ENCODE results near the gene CCDC186.

CCDC186 gene

DNA sequence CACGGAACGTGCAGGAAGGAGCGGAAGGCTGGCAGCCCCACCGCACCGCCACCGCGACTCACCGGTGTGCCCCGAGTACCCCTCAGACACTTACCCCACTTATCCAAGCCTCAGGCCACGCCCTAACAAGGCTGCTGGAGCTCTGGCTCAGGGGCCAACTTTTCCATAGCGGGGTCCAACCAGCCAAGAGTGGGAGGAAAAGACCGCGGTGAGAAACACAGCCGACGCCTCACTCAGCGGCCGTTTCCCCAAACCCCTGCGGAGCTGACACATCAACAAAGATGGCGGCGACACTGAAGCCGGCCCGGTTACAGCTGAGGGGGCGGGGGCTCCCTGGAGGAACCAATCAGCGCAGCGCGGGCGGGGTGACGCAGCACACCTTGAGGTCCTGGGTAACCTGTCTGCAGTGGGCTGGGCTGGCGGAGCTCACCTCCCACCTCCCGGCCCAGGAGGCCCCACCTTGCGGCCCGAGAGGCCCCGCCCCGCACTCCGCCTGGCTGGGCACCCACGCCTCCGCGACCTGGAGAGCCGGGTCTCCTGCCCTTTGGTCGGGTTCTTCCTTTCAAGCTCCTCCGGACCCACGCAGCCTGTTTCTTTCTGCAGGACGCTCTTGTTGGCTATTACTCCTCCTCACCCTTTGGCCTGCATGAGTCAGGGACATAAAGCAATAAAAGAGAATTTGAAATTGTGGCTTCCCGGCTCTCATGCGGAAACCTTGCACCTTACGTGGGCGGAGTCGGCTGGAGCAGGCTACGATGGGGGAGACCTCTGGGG lies at the start of gene CCDC186:
CCDC186 (minus strand) TSS at position 283 of the 774 bp plus-strand sequence. CDS start 10,935 bp downstream, outside the sequence.
- no peaks in the 10 kb centered on the region for H3K9me3 ChIP-seq (ENCODE audit: low read length)
- H3K4me3 ChIP-seq (ENCODE audit: low read length): peak within 1 kb of the TSS; percentile 88
- peaks cover 22% of the 10 kb centered on the region for H3K4me1 ChIP-seq (ENCODE audit: insufficient read depth, low read length)
- H3K27me3 ChIP-seq (ENCODE audit: insufficient read depth, low read length): peaks cover 8% of the 10 kb centered on the region
- H3K36me3 ChIP-seq (ENCODE audit: insufficient read depth, low read length): no peaks in the 10 kb centered on the region
- peak within 1 kb of the TSS; percentile 96 for H2AFZ ChIP-seq (ENCODE audit: low read depth, low read length)

DNA sequence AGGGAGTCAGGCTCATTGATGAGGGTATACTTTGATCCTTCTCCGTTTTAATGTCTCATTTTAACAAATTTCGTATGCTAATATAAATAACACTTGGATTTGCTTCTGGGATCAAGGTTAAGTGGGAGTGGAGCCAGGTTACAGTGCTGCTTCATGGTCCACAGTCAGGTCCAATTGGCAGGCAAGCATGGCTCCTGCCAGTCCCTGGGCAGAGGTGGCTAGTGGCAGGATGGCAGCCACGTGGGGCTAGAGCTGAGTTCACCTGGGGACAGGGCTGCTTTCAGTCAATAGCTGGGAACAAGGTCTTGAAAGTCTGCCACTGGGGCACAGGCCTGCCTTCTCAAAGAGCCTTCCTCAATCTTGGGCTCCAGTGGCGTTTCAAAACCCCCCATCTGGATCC lies 49.1 kb upstream of the CCDC186 start:
- Histone ChIP-seq H3K4me3 (ENCODE audit: low read length) (no peak overlapping the region), H3K27me3 (ENCODE audit: insufficient read depth, low read length) (peaks cover 17% of the 10 kb centered on the region), H2AFZ (ENCODE audit: low read depth, low read length) (no peak overlapping the region), H3K36me3 (ENCODE audit: insufficient read depth, low read length) (no peaks in the 10 kb centered on the region), H3K9me3 (ENCODE audit: low read length) (no peaks in the 10 kb centered on the region), H3K4me1 (ENCODE audit: insufficient read depth, low read length) (no peaks in the 10 kb centered on the region)

DNA sequence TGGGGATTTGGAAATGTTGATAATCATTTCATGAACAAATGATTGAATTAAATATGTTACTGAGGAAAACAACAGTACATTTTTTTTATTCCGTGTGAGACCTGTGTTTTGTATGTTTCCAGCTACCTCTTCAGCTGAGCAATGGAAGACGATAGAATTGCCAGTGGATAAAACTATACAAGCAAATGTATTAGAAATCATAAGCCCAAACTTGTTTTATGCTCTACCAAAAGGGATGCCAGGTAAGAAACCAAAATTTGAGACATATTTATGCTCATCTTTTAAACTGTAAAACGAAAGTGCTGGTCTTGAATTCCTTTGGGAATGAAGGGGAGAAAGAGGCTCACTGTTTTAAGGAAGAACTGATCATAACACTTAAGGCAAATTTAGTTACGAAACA lies 47.2 kb upstream of the CCDC186 start:
- Histone ChIP-seq H3K27me3 (ENCODE audit: insufficient read depth, low read length) (peaks cover 13% of the 10 kb centered on the region), H3K36me3 (ENCODE audit: insufficient read depth, low read length) (no peaks in the 10 kb centered on the region), H3K4me3 (ENCODE audit: low read length) (no peak overlapping the region), H3K9me3 (ENCODE audit: low read length) (no peaks in the 10 kb centered on the region), H3K4me1 (ENCODE audit: insufficient read depth, low read length) (no peaks in the 10 kb centered on the region), H2AFZ (ENCODE audit: low read depth, low read length) (no peak overlapping the region)

DNA sequence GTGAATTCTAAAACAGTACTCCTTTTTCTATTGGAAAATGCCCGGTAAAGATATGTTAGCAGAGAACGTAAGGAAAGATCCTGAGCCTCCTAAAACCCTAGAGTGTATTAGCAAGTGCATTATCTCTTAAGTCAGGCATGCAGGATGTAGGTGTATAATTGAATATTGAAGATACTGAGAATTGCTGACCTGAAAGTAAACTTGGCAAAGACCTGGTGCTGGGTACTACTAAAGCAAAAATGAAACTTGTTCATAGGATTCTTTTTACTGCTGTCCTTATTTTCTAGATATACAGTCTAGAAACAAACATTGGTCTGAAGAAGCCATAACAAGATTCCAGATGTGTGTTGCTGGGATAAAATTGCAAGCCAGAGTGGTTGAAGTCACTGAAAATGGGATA lies 46.3 kb upstream of the CCDC186 start:
- Histone ChIP-seq H3K9me3 (ENCODE audit: low read length) (no peaks in the 10 kb centered on the region), H2AFZ (ENCODE audit: low read depth, low read length) (no peak overlapping the region), H3K36me3 (ENCODE audit: insufficient read depth, low read length) (no peaks in the 10 kb centered on the region), H3K27me3 (ENCODE audit: insufficient read depth, low read length) (peaks cover 13% of the 10 kb centered on the region), H3K4me1 (ENCODE audit: insufficient read depth, low read length) (no peaks in the 10 kb centered on the region), H3K4me3 (ENCODE audit: low read length) (no peak overlapping the region)

DNA sequence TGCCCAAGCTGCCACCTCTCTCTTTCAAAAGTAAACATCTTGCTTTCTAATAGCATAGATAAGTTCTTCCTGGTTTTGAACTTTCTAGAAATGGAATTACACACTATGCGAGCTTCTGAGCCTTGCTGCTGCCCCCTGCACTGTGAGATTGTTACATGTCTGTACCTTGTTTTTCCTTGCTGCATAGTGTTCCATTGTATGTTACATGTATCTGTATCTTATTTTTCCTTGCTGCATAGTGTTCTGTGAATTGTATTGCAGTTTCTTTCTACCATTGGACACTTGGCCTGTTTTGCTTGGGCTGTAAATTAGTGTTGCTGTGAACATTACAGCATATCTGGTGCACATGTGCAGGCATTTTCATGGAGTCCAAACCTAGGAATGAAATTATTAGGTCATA lies 41.0 kb upstream of the CCDC186 start:
- no peaks in the 10 kb centered on the region for H3K4me1 ChIP-seq (ENCODE audit: insufficient read depth, low read length)
- H3K27me3 ChIP-seq (ENCODE audit: insufficient read depth, low read length): peaks cover 3% of the 10 kb centered on the region
- H3K36me3 ChIP-seq (ENCODE audit: insufficient read depth, low read length): no peaks in the 10 kb centered on the region
- H3K9me3 ChIP-seq (ENCODE audit: low read length): no peaks in the 10 kb centered on the region
- no peak overlapping the region for H2AFZ ChIP-seq (ENCODE audit: low read depth, low read length)
- no peak overlapping the region for H3K4me3 ChIP-seq (ENCODE audit: low read length)

DNA sequence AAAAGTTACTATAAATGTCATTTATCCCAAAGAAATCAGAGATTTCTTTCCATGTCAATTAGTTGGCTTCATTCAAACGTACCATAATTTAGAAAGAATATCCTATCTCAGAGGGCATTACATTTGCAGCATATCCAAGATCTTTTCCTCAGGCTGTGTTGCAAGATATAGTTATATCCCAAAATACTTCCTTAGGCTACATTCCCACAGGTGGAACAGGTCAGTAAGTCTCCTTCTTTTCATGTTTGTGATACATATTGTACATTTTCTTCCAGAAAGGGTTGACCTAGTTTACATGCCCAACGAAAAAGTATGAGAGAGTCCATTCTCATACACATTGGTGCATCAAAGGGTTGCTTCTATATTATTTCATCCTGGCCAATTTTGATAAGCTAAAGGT lies 38.1 kb upstream of the CCDC186 start:
- Histone ChIP-seq H3K4me1 (ENCODE audit: insufficient read depth, low read length) (no peaks in the 10 kb centered on the region), H3K4me3 (ENCODE audit: low read length) (no peak overlapping the region), H3K36me3 (ENCODE audit: insufficient read depth, low read length) (no peaks in the 10 kb centered on the region), H3K9me3 (ENCODE audit: low read length) (no peaks in the 10 kb centered on the region), H3K27me3 (ENCODE audit: insufficient read depth, low read length) (peaks cover 3% of the 10 kb centered on the region), H2AFZ (ENCODE audit: low read depth, low read length) (no peak overlapping the region)

DNA sequence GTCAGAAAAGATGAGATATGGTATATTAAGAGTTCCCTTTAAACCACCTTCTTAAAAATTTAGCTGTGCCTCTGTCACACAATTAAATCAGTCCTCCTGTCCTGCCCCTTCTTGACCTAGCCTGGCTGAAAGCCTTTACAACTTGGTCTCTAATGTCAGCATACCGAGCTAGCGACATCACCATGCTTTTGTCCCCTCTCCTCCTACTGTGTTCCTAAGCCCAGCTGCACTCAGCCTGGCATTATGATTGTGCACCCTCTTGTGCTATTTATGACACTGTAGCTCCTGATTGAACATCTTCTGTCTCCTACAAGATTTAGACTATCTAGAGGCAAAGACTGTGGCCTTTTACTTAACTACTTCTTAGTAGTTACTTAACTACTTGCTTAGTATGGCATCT lies 34.3 kb upstream of the CCDC186 start:
- no peaks in the 10 kb centered on the region for H3K36me3 ChIP-seq (ENCODE audit: insufficient read depth, low read length)
- peaks cover 2% of the 10 kb centered on the region for H3K27me3 ChIP-seq (ENCODE audit: insufficient read depth, low read length)
- no peaks in the 10 kb centered on the region for H3K4me1 ChIP-seq (ENCODE audit: insufficient read depth, low read length)
- no peak overlapping the region for H2AFZ ChIP-seq (ENCODE audit: low read depth, low read length)
- no peak overlapping the region for H3K4me3 ChIP-seq (ENCODE audit: low read length)
- H3K9me3 ChIP-seq (ENCODE audit: low read length): no peaks in the 10 kb centered on the region

DNA sequence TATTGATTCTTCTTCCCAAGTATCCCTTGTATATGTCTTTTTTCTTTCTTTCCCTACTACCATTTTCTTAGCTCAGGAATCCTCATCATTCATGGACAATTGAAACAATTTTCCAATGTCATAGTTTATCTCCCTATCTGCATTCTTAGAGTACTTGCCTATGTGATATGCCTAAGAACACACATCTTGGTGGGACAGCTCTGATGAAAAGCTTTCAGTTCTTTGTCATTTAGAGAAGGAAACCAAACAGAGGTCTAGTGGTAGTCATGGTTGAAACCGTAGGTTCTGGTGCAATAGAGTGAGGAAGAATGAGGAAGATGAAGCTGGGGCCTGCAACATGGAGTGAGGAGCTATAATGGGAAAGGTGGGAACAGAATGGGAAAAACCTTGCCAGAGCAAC lies 33.3 kb upstream of the CCDC186 start:
- Histone ChIP-seq H3K4me1 (ENCODE audit: insufficient read depth, low read length) (no peaks in the 10 kb centered on the region), H3K27me3 (ENCODE audit: insufficient read depth, low read length) (peaks cover 2% of the 10 kb centered on the region), H3K4me3 (ENCODE audit: low read length) (no peak overlapping the region), H3K36me3 (ENCODE audit: insufficient read depth, low read length) (no peaks in the 10 kb centered on the region), H2AFZ (ENCODE audit: low read depth, low read length) (no peak overlapping the region), H3K9me3 (ENCODE audit: low read length) (no peaks in the 10 kb centered on the region)

DNA sequence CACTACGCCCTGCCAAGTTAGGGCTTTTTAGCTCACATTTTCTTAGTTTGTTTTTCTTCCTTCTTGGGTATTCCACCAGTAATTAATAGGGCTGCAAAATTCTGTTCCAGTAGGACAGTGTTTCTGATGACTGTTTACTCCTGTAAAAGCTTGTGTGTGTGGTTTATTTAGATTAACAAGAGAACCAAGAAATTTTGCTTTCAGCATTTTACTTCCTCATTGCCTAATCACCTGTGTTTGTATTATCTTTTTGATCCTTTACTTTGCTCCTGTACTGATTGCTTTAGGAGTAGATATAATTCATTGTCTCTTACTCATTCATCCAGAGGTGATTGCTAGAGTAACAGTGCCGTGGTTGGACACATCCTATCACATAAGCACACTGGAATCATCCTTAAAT lies 32.9 kb upstream of the CCDC186 start:
- no peaks in the 10 kb centered on the region for H3K4me1 ChIP-seq (ENCODE audit: insufficient read depth, low read length)
- peaks cover 2% of the 10 kb centered on the region for H3K27me3 ChIP-seq (ENCODE audit: insufficient read depth, low read length)
- no peaks in the 10 kb centered on the region for H3K9me3 ChIP-seq (ENCODE audit: low read length)
- H2AFZ ChIP-seq (ENCODE audit: low read depth, low read length): no peak overlapping the region
- no peaks in the 10 kb centered on the region for H3K36me3 ChIP-seq (ENCODE audit: insufficient read depth, low read length)
- H3K4me3 ChIP-seq (ENCODE audit: low read length): no peak overlapping the region

DNA sequence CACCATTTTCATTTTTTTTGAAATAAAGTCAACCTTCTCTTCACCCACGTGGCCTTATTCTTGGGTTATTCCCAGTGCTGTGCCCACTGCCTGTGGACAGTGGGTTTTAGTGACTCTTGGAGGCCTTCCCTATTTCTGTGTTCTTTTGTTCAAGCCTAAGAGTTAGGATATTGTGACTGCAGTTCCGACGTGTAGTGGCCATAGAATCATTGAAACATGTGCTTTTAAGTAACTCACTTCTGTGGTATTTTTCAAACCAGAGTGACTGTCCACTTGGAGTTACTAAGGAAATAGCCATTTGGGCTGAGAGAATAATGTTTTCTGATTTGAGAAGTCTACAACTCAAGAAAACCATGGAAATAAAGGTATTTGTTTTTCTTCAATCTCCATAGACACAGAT lies 28.8 kb upstream of the CCDC186 start:
- Histone ChIP-seq H3K9me3 (ENCODE audit: low read length) (no peaks in the 10 kb centered on the region), H3K4me1 (ENCODE audit: insufficient read depth, low read length) (no peaks in the 10 kb centered on the region), H3K4me3 (ENCODE audit: low read length) (no peak overlapping the region), H3K27me3 (ENCODE audit: insufficient read depth, low read length) (peaks cover 2% of the 10 kb centered on the region), H3K36me3 (ENCODE audit: insufficient read depth, low read length) (no peaks in the 10 kb centered on the region), H2AFZ (ENCODE audit: low read depth, low read length) (no peak overlapping the region)

DNA sequence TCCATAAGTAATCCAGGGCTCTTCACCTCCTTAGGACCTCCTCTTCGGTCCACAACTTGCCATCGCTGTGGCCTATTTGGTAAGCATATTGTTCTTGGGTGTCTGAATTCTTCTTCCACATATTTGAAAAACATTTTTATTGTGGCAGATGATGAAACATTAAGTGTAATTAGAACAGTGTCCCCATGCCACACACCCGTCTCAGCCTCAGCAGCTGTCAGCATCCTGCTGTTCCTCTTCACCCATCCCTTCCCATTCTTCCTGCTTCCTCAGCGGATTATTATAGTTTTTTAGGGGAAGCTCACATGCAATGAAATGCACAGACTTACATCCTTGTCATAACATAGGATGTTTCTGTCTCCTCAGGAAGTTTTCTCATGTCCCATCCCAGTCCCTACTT lies 25.2 kb upstream of the CCDC186 start:
- no peaks in the 10 kb centered on the region for H3K9me3 ChIP-seq (ENCODE audit: low read length)
- no peaks in the 10 kb centered on the region for H3K36me3 ChIP-seq (ENCODE audit: insufficient read depth, low read length)
- H2AFZ ChIP-seq (ENCODE audit: low read depth, low read length): no peak overlapping the region
- no peak overlapping the region for H3K4me3 ChIP-seq (ENCODE audit: low read length)
- H3K4me1 ChIP-seq (ENCODE audit: insufficient read depth, low read length): no peaks in the 10 kb centered on the region
- no peaks in the 10 kb centered on the region for H3K27me3 ChIP-seq (ENCODE audit: insufficient read depth, low read length)

DNA sequence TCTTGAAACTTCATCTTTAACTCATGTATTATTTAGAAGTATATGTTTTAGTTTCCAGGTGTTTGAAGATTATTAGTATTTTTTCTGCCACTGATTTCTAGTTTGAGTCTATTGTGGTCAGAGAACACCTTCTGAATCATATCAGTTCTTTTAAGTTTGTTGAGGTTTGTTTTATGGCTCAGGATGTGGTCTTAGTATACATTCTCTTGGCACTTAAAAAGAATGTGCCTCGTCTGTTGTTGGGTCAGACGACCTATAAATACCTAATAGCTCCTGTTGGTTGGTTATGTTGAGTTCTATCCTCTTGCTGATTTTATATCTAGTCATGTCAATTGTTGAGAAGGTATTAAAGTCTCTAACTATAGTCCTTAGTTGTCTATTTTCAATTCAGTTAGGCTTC lies 21.1 kb upstream of the CCDC186 start:
- no peaks in the 10 kb centered on the region for H3K9me3 ChIP-seq (ENCODE audit: low read length)
- H3K4me3 ChIP-seq (ENCODE audit: low read length): no peak overlapping the region
- no peaks in the 10 kb centered on the region for H3K27me3 ChIP-seq (ENCODE audit: insufficient read depth, low read length)
- H2AFZ ChIP-seq (ENCODE audit: low read depth, low read length): no peak overlapping the region
- H3K4me1 ChIP-seq (ENCODE audit: insufficient read depth, low read length): no peaks in the 10 kb centered on the region
- no peaks in the 10 kb centered on the region for H3K36me3 ChIP-seq (ENCODE audit: insufficient read depth, low read length)

DNA sequence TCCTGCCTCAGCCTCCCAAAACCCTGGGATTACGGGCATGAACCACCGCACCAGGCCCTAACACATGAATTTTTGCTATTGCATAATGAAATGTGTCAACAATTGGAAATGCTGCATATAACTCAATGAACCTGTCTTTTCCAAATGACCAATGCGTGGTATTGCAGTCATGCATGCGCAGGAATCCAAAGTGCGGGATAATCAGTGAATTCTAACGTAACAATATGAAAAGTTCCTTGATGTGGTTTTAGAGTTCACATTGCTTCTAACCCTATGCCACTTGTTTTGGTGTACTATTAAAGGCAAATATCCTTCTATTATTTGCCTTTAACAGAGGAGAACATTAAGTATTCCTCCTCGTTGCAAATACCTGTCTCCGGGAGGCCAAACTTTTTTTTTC lies 15.7 kb upstream of the CCDC186 start:
- Histone ChIP-seq H3K4me3 (ENCODE audit: low read length) (no peak overlapping the region), H3K36me3 (ENCODE audit: insufficient read depth, low read length) (no peaks in the 10 kb centered on the region), H3K4me1 (ENCODE audit: insufficient read depth, low read length) (no peaks in the 10 kb centered on the region), H3K9me3 (ENCODE audit: low read length) (no peaks in the 10 kb centered on the region), H2AFZ (ENCODE audit: low read depth, low read length) (no peak overlapping the region), H3K27me3 (ENCODE audit: insufficient read depth, low read length) (peaks cover 4% of the 10 kb centered on the region)

DNA sequence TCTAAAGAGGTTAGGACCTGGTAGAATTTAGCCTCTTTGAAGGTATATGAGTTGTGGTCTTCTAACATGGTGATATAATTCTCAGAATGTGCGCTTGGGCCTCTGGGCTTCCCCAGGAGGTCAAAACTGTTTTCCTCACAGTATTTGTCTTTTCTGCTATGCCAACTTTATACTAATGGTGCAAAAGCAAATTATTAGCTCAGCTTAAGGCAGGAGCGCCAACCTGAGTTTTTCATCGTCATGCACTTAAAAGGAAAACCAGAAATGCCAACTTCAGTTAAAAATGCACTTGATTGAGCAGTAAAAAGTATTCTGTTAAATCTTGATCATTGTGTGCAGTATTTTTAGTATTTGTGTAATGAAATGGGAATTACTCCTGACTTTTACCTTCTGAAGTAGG lies 14.9 kb upstream of the CCDC186 start:
- H3K4me3 ChIP-seq (ENCODE audit: low read length): no peak overlapping the region
- H3K27me3 ChIP-seq (ENCODE audit: insufficient read depth, low read length): peaks cover 4% of the 10 kb centered on the region
- no peaks in the 10 kb centered on the region for H3K4me1 ChIP-seq (ENCODE audit: insufficient read depth, low read length)
- no peak overlapping the region for H2AFZ ChIP-seq (ENCODE audit: low read depth, low read length)
- H3K36me3 ChIP-seq (ENCODE audit: insufficient read depth, low read length): no peaks in the 10 kb centered on the region
- H3K9me3 ChIP-seq (ENCODE audit: low read length): no peaks in the 10 kb centered on the region

Measured in neuron (in vitro differentiated cells).